Fibroblast of lung (primary cell): ENCODE results near the gene OLAH. TPM values are rescaled to one million over a fixed set of nuclear protein-coding genes. Genes with fewer than 3 reads are reported as not detected.
A peak's percentile ranks its signal among the peaks of the same experiment; 100 is the strongest.

Experiments used
- DNase-seq, 2 donors: peaks; one replicate each; pipeline versions ENCODE4 v3.0.0 to v3.0.0-alpha.2; 2010; ENCODE audit warnings: low read depth in 2 of 2
- H2AFZ ChIP-seq: 2 replicates; pipeline ENCODE4 v1.5.1; 2012; ENCODE audit warnings: low read length, control low read depth, inconsistent platforms
- H3K27ac ChIP-seq: 2 replicates; pipeline ENCODE4 v1.5.1; 2011; ENCODE audit warnings: low read length, control low read depth; ENCODE audit not compliant: insufficient read depth
- H3K27me3 ChIP-seq: 2 replicates; pipeline ENCODE4 v1.5.1; 2011; ENCODE audit warnings: mild to moderate bottlenecking, low read length; ENCODE audit not compliant: control insufficient read depth, insufficient read depth
- H3K36me3 ChIP-seq: 2 replicates; pipeline ENCODE4 v1.5.1; 2011; ENCODE audit warnings: low read length; ENCODE audit not compliant: control insufficient read depth, insufficient read depth
- H3K4me1 ChIP-seq: 2 replicates; pipeline ENCODE4 v1.5.1; 2011; ENCODE audit warnings: low read length; ENCODE audit not compliant: control insufficient read depth, insufficient read depth; ENCODE audit errors: extremely low read depth
- H3K4me2 ChIP-seq: 2 replicates; pipeline ENCODE4 v1.5.1; 2011; ENCODE audit warnings: low read length, control low read depth; ENCODE audit not compliant: insufficient read depth; ENCODE audit errors: extremely low read depth
- H3K4me3 ChIP-seq, 4 experiments: fragments of 200-600 bp in 1 of 4; sonication (generic) in 1 of 4; replicated peaks in 1 of 4; 2 replicates each; pipeline ENCODE4 v1.5.1; 2011 to 2016; ENCODE audit warnings: low read length in 4 of 4, low read depth in 3 of 4, mild to moderate bottlenecking in 3 of 4, control low read depth in 2 of 4, inconsistent platforms in 1 of 4, mixed read lengths in 1 of 4; ENCODE audit not compliant: insufficient read depth in 1 of 4; ENCODE audit errors: control extremely low read depth in 1 of 4
- H3K79me2 ChIP-seq: 2 replicates; pipeline ENCODE4 v1.5.1; 2012; ENCODE audit warnings: mild to moderate bottlenecking, low read length, inconsistent platforms; ENCODE audit not compliant: control insufficient read depth, insufficient read depth
- H3K9ac ChIP-seq: 2 replicates; pipeline ENCODE4 v1.5.1; 2011; ENCODE audit warnings: mild to moderate bottlenecking, low read length, control low read depth; ENCODE audit not compliant: insufficient read depth
- H3K9me3 ChIP-seq: 2 replicates; pipeline ENCODE4 v1.5.1; 2012; ENCODE audit warnings: low read depth, low read length; ENCODE audit not compliant: control insufficient read depth, insufficient read depth
- H4K20me1 ChIP-seq: 2 replicates; pipeline ENCODE4 v1.5.1; 2011; ENCODE audit warnings: low read length; ENCODE audit not compliant: control insufficient read depth, insufficient read depth; ENCODE audit errors: extremely low read depth
- CTCF ChIP-seq, 2 donors: IDR thresholded peaks in 1 of 2; conservative IDR thresholded peaks in 1 of 2; 1 replicate in 1 of 2; 2 replicates in 1 of 2; pipeline ENCODE4 v1.5.1; 2011 to 2012; ENCODE audit warnings: low read length in 2 of 2, control low read depth in 1 of 2, inconsistent platforms in 1 of 2, low read depth in 1 of 2, mild to moderate bottlenecking in 1 of 2
- EZH2 ChIP-seq: IDR thresholded peaks from 2 replicates; pipeline ENCODE4 v1.5.1; 2012; ENCODE audit warnings: low read length, control low read depth, mild to moderate bottlenecking; ENCODE audit errors: missing control alignments
- polyA plus RNA-seq, 2 donors: library from polyadenylated mRNA; depleted of rRNA in 1 of 2; stranded (reverse) in 1 of 2; unstranded in 1 of 2; fragments of >200 nt; gene quantifications; 2 replicates each; pipeline ENCODE4 v1.2.1, GENCODE V29; 2011 to 2012; ENCODE audit warnings: missing spikeins in 1 of 2
- total RNA-seq: library from RNA; depleted of rRNA; stranded (reverse); fragments of >200 nt; gene quantifications from 2 replicates; pipeline ENCODE4 v1.2.1, GENCODE V29; 2014

OLAH gene
- total and polyA plus RNA-seq, 2 donors (not counting 1 experiment from before 2014, with no cell fraction given): 0.08 TPM; not detected in 1

- H3K27me3 ChIP-seq: no peaks in the 10 kb centered on the region
- H3K4me2 ChIP-seq: peak overlapping the region; percentile 98
- peak overlapping the region; percentile 53 to 79 (median 58) for H3K4me3 ChIP-seq
- no peaks in the 10 kb centered on the region for H4K20me1 ChIP-seq
- H3K4me1 ChIP-seq: peaks cover 3% of the 10 kb centered on the region
- H3K9ac ChIP-seq: no peak overlapping the region
- no peaks in the 10 kb centered on the region for H3K79me2 ChIP-seq
- peak overlapping the region; percentile 56 for H3K27ac ChIP-seq
- H3K9me3 ChIP-seq: no peaks in the 10 kb centered on the region
- H2AFZ ChIP-seq: peak overlapping the region; percentile 98
- peak; percentile 99 for DNase-seq
- H3K36me3 ChIP-seq: no peaks in the 10 kb centered on the region
- TF ChIP-seq CTCF (conservative IDR thresholded peaks at IDR 0.05 in 1 of 2, IDR thresholded peaks at IDR 0.05 in 1 of 2; ENCODE audit: low read depth in 1 of 2, low read length in 2 of 2): peak in 1 of 2 donors; percentile 24
- no peak for TF ChIP-seq EZH2
Observed at GRCh38 chr10:15084502-15084922, 40.8 kb downstream of the OLAH start.

- TF ChIP-seq EZH2: no peak
- peak in 1 of 2 donors; percentile 15 for TF ChIP-seq CTCF (conservative IDR thresholded peaks at IDR 0.05 in 1 of 2, IDR thresholded peaks at IDR 0.05 in 1 of 2; ENCODE audit: low read depth in 1 of 2, low read length in 2 of 2)
- H3K4me3 ChIP-seq: peak within 1 kb of the TSS; percentile 46 to 85 (median 65)
- no peaks in the 10 kb centered on the region for H3K9me3 ChIP-seq
- no peaks in the 10 kb centered on the region for H3K36me3 ChIP-seq
- peak; percentile 61 to 76 for DNase-seq
- no peak within 1 kb of the TSS for H3K27ac ChIP-seq
- H3K79me2 ChIP-seq: no peaks in the 10 kb centered on the region
- no peaks in the 10 kb centered on the region for H4K20me1 ChIP-seq
- H3K9ac ChIP-seq: peak within 1 kb of the TSS; percentile 42
- no peaks in the 10 kb centered on the region for H3K27me3 ChIP-seq
- peaks cover 3% of the 10 kb centered on the region for H3K4me1 ChIP-seq
- H3K4me2 ChIP-seq: peak within 1 kb of the TSS; percentile 91
- peak within 1 kb of the TSS; percentile 68 for H2AFZ ChIP-seq
Observed at GRCh38 chr10:15088428-15089261, 44.9 kb downstream of the OLAH start, which contains the start of gene ACBD7. Gene ACBD7, minus strand, starts transcription at chr10:15088776. Its CDS starts 48 bp downstream, at chr10:15088728.

GRCh38 chr10:15091418-15091817, 47.7 kb downstream of the OLAH start:
- no peak overlapping the region for H2AFZ ChIP-seq

More at GRCh38 chr10:15091418-15091817, 47.7 kb downstream of the OLAH start:
- no peaks in the 10 kb centered on the region for H3K36me3 ChIP-seq
- no peak overlapping the region for H3K4me3 ChIP-seq
- TF ChIP-seq EZH2 (no peak), CTCF (conservative IDR thresholded peaks at IDR 0.05 in 1 of 2, IDR thresholded peaks at IDR 0.05 in 1 of 2; ENCODE audit: low read depth in 1 of 2, low read length in 2 of 2) (no peak)
- no peaks in the 10 kb centered on the region for H3K79me2 ChIP-seq
- no peaks in the 10 kb centered on the region for H3K4me1 ChIP-seq
- no peak overlapping the region for H3K27ac ChIP-seq
- DNase-seq: no peak
- no peaks in the 10 kb centered on the region for H4K20me1 ChIP-seq
- no peaks in the 10 kb centered on the region for H3K27me3 ChIP-seq
- H3K9me3 ChIP-seq: no peaks in the 10 kb centered on the region
- no peak overlapping the region for H3K9ac ChIP-seq
- no peak overlapping the region for H3K4me2 ChIP-seq
